Activated naive CD4-positive, alpha-beta T cell treated with anti-CD3 and anti-CD28 coated beads for 36 hours (primary cell): Measurements from ENCODE around the gene PBX4. TPM values are rescaled to one million over a fixed set of nuclear protein-coding genes. Genes with fewer than 3 reads are reported as not detected.
"Not testable (repeated sequence)": the region's sequence is repeated elsewhere in the genome, so short reads cannot be mapped to it uniquely, and the experiment has no call there.

ENCODE experiments used
- CTCF ChIA-PET: fragments of 350-600 bp; sonication (Branson Sonifier 250); formaldehyde crosslinking; loops from one replicate; lab custom pipeline; 2021; ENCODE audit warnings: antibody characterized with exemption; lab: Charles Lee
- DNase-seq: peaks from one replicate; pipeline ENCODE4 v3.0.0-alpha.2; 2020
- H3K27ac Mint-ChIP-seq: one replicate; pipeline ENCODE4 v1.8.0; 2021; ENCODE audit warnings: mild to moderate bottlenecking, mixed read lengths
- H3K27me3 Mint-ChIP-seq: one replicate; pipeline ENCODE4 v1.8.0; 2021; ENCODE audit warnings: low read depth, mixed read lengths
- H3K36me3 Mint-ChIP-seq: one replicate; pipeline ENCODE4 v1.8.0; 2021; ENCODE audit warnings: low read depth, mixed read lengths
- H3K4me1 Mint-ChIP-seq: one replicate; pipeline ENCODE4 v1.8.0; 2021; ENCODE audit warnings: low read depth, mixed read lengths
- H3K4me3 Mint-ChIP-seq: one replicate; pipeline ENCODE4 v1.8.0; 2021; ENCODE audit warnings: mild to moderate bottlenecking, moderate library complexity, mixed read lengths
- H3K9me3 Mint-ChIP-seq: one replicate; pipeline ENCODE4 v1.8.0; 2021; ENCODE audit warnings: mixed read lengths
- intact Hi-C: fragments of 100-400 bp; cut with micrococcal nuclease; formaldehyde crosslinking; loops from one replicate; pipeline ENCODE4 v1.15.1; 2023
- total RNA-seq, 2 experiments: library from RNA; stranded (reverse); gene quantifications; one replicate each; pipeline ENCODE4 v1.2.3, GENCODE V29; 2021

Gene PBX4, protein sequence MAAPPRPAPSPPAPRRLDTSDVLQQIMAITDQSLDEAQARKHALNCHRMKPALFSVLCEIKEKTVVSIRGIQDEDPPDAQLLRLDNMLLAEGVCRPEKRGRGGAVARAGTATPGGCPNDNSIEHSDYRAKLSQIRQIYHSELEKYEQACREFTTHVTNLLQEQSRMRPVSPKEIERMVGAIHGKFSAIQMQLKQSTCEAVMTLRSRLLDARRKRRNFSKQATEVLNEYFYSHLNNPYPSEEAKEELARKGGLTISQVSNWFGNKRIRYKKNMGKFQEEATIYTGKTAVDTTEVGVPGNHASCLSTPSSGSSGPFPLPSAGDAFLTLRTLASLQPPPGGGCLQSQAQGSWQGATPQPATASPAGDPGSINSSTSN
- 10 to 100 TPM; 13.5 to 17.5 TPM for total RNA-seq

DNA sequence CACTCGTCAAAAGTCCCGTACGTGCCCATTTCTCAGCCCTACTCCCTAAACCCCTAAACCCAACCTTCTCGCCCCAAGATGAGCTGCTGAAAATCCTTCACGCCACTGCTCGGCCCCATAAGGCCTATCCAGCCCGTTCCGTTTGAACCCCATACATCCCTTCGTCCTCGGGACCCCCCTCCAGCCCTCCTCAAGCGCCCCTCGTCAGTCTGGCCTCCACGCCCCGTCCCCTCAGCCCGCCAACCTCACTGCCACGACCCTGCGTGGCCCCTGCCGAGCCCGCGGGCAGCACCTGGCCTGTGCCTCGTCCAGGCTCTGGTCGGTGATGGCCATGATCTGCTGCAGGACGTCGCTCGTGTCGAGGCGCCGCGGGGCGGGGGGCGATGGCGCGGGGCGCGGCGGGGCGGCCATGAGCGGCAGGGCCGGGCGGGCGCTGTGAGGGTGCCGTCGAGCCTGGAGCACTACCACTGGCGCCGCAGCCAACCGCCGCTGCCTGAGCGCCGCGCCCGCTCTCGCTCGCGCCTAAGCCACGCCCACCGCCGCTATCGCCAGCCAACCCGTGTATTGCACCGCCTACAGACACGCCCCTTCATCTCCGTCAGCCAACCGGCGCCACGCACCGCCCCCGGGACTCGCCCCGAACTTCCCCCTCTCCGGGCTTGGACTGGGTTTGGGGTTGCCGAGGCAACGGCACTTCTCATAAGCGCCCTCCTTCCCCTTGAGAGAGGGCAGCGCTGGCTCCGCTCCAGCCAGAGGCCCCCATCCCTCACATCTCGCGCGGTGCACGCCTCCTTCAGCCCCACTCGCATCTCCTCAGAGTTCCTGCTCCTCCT is at the start of gene PBX4:
Gene PBX4 (minus strand): TSS at position 469 of the 833 bp plus-strand sequence. CDS start 58 bp downstream, at position 411.
- no peaks in the 10 kb centered on the region for H3K27me3 Mint-ChIP-seq
- intact Hi-C loops = loop anchor here (1.0 to 2.0 kb wide), 6 partner anchors 10 to 56 kb away; partner anchors contain the start of genes ATP13A1 and LPAR2
- H3K4me3 Mint-ChIP-seq = peak within 1 kb of the TSS; percentile 81
- H3K4me1 Mint-ChIP-seq = peaks cover 43% of the 10 kb centered on the region
- CTCF ChIA-PET = interaction anchor here (1.6 to 1.8 kb wide), 3 partner anchors 12 to 86 kb away, joined by 5 to 8 read pairs (median 5); no protein-coding TSS in a partner anchor
- no peaks in the 10 kb centered on the region for H3K9me3 Mint-ChIP-seq
- DNase-seq = peak; percentile 99
- peak within 1 kb of the TSS; percentile 46 for H3K27ac Mint-ChIP-seq
- no peaks in the 10 kb centered on the region for H3K36me3 Mint-ChIP-seq

DNA sequence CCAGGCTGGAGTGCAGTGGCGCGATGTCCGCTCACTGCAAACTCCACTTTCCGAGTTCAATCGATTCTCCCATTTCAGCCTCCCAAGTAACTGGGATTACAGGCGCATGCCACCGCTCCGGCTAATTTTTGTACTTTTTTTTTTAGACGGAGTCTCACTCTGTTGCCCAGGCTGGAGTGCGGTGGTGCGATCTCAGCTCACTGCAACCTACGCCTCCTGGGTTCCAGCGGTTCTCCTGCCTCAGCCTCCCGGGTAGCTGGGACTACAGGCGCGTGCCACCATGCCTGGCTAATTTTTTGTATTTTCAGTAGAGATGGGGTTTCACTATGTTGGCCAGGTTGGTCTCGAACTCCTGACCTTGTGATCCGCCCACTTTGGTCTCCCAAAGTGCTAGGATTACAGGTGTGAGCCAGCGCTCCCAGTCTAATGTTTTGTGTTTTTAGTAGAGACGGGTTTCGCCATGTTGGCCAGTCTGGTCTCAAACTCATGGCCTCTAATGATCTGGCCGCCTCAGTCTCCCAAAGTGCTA is 47.0 kb upstream of the PBX4 start:
- H3K4me3 Mint-ChIP-seq, CTCF ChIA-PET, H3K27ac Mint-ChIP-seq, H3K9me3 Mint-ChIP-seq, H3K27me3 Mint-ChIP-seq: not testable (repeated sequence)
- Mint-ChIP-seq H3K4me1 (peaks cover 43% of the 10 kb centered on the region), H3K36me3 (peaks cover 24% of the 10 kb centered on the region)
- intact Hi-C loops = loop anchor here (5.0 to 10.0 kb wide), 4 partner anchors 132 to 502 kb away; partner anchors contain the start of genes ZNF486 and ZNF682
- peak; percentile 2 for DNase-seq

DNA sequence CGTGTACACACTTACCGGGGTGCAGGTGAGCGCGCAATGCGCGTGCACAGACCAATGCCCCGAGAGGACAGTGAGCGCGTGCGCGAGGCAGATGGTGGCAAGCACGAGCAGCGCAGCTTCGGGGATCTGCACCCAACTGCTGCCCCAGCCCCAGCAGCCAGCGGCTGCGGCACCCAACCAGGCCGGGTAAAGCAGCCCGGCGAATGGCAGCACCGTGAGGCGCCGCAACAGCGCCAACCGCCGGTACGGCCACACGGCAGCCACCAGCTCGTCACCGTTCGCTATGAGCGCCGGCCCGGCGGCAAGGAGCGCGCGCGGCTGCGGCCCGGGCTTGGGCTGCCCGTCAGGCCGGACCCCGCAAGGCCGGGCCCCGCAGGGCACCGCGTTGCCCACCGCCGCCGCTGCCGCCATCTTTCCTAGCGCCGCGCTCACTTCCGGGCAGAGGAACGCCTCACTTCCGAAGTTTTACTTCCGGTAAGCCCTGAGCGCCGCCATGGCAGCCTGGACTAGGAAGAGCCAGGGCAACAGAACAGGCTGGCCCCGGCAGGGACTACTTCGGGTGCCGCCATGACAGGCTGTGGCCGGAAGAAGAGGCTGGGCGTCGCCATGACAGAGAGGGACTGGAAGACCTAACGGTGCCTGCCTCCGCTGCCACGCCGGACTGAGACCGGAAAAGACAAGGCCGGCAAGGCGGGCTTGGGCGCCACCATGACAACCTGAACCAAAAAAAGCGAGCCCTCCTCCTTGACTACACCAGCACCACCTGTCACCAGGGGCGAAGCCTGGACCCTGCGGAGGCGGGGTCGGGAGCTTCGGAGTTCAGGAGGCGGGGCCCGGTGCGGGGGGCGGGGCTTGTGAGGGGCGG is 45.0 kb upstream of the PBX4 start, which contains the start of gene ATP13A1:
Gene ATP13A1 (minus strand): TSS at position 421 of the 865 bp plus-strand sequence. CDS start 10 bp downstream, at position 411.
- intact Hi-C loops = loop anchor here (1.0 to 10.0 kb wide), 8 partner anchors 20 to 371 kb away; partner anchors contain the start of genes GMIP, PBX4, ZNF14 and ZNF682
- DNase-seq = peak; percentile 93
- Mint-ChIP-seq H3K27ac (peak within 1 kb of the TSS; percentile 97), H3K4me3 (peak within 1 kb of the TSS; percentile 95), H3K9me3 (no peaks in the 10 kb centered on the region), H3K36me3 (peaks cover 20% of the 10 kb centered on the region), H3K4me1 (peaks cover 35% of the 10 kb centered on the region), H3K27me3 (no peaks in the 10 kb centered on the region)
- CTCF ChIA-PET = interaction anchor here (1.7 kb wide), 1 partner anchor 131 kb away, joined by 5 read pairs; no protein-coding TSS in a partner anchor

DNA sequence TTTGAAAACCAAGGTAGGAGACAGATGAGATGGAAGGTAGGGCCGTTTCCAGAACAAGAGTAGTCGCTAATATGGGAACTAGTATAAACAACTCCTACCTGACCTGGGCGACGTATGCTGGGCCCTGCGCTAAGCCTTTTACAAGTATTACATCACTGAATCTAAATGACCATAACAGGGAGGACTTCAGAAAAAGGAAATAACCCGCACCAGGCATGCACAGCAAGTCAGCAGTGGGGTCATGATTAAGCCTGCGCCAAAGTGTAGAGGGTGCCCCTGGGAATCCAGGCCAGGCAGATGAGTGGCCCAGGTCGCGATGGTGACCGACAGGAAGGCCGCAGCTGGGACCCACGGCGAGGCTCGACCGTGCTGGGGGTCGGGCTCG is 44.4 kb upstream of the PBX4 start:
- Mint-ChIP-seq H3K27me3 (no peaks in the 10 kb centered on the region), H3K36me3 (peaks cover 25% of the 10 kb centered on the region), H3K9me3 (no peaks in the 10 kb centered on the region), H3K27ac (peak overlapping the region; percentile 88), H3K4me1 (peaks cover 28% of the 10 kb centered on the region), H3K4me3 (peak overlapping the region; percentile 86)
- CTCF ChIA-PET = interaction anchor here (0.9 to 1.8 kb wide), 4 partner anchors 130 to 268 kb away, joined by 3 to 5 read pairs (median 4); no protein-coding TSS in a partner anchor
- DNase-seq = no peak
- intact Hi-C loops = loop anchor here (1.0 to 10.0 kb wide), 8 partner anchors 20 to 372 kb away; partner anchors contain the start of genes GMIP, PBX4, ZNF14 and ZNF682

DNA sequence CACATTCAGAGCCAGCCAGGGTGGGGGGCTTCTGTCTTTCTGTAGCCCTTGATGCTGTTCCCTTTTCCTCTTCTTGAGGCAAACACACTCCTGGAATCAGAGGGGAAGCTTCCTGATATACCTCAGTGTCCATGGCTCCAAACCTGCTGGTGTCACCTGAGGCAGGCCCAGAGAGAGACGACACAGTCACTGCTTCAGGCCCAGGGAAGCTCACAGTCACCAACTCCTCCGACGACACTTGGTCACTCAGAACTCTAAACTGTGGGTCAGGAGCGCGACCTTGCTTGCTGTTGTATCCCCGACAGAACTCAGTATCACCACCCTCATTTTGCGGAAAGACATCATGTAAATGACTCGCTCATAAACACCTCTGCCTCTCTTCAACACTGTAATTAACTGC is 43.9 kb upstream of the PBX4 start:
- Mint-ChIP-seq H3K27me3 (no peaks in the 10 kb centered on the region), H3K4me1 (peaks cover 24% of the 10 kb centered on the region), H3K36me3 (peaks cover 28% of the 10 kb centered on the region), H3K4me3 (peak overlapping the region; percentile 86), H3K9me3 (no peaks in the 10 kb centered on the region), H3K27ac (peak overlapping the region; percentile 88)
- CTCF ChIA-PET = interaction anchor here (0.9 to 1.8 kb wide), 5 partner anchors 18 to 268 kb away, joined by 3 to 5 read pairs (median 5); partner anchors contain the start of gene GMIP
- DNase-seq = no peak
- intact Hi-C loops = loop anchor here (1.0 to 10.0 kb wide), 3 partner anchors 35 to 372 kb away; partner anchors contain the start of gene ZNF682

DNA sequence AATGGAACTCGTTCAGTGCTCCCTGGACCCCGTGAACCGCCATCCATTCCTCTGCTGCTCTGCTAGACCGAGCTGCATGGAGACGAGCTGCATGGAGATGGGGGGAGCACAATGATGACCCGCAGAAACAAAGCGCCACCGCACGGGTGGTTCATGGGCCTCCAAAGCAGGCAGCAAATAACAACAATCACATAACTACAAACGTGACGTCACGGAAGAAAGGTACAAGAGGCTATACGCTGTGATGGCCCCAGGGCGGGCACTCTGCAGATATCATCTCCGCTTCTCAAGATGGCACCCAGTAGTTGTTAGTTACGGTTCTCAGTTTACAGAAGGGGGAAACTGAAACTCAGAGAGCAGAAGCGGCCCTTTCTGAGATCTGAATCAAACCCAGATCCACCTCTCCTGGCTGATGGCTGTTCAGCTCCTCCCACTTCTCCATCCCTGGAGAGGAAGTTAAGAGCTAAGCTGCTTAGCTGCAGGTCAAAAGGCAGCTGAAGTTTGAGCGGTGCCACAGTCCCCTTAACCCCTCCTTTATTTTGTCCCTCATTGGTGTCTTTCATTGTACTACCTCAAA is 43.3 kb upstream of the PBX4 start:
- H3K4me1 Mint-ChIP-seq = peaks cover 22% of the 10 kb centered on the region
- H3K36me3 Mint-ChIP-seq = peaks cover 30% of the 10 kb centered on the region
- no peaks in the 10 kb centered on the region for H3K27me3 Mint-ChIP-seq
- peak overlapping the region; percentile 86 for H3K4me3 Mint-ChIP-seq
- no peaks in the 10 kb centered on the region for H3K9me3 Mint-ChIP-seq
- H3K27ac Mint-ChIP-seq = peak overlapping the region; percentile 88
- peak; percentile 69 for DNase-seq
- intact Hi-C loops = loop anchor here (1.0 to 10.0 kb wide), 3 partner anchors 34 to 373 kb away; partner anchors contain the start of gene ZNF682
- CTCF ChIA-PET = interaction anchor here (0.9 to 1.8 kb wide), 5 partner anchors 18 to 269 kb away, joined by 3 to 5 read pairs (median 5); partner anchors contain the start of gene GMIP

DNA sequence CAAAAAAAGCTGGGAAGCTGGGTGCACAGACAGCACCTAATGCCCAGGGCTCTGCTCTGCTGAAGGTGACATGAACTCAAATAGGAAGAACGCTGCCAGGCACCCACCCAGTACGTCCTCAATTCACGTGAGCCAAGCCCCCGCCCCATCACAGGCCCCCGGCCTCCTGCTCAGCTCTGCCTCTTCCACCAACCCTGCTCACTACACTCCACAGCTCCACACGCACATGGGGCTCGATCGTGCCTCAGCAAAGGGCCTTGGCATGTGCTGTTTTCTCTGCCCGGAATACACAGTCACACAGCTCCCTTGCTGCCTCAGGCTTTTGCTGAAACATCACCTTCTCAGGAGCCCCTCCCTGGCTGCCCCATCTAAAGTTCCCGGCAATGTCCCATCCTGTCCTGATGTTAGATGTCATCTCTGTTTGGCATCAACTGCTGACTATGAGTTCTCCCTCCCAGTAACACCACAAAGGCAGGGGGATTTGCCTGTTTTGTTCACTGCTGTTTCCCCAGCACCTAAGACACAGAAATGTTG is 42.7 kb upstream of the PBX4 start:
- peak overlapping the region; percentile 86 for H3K4me3 Mint-ChIP-seq
- peaks cover 20% of the 10 kb centered on the region for H3K4me1 Mint-ChIP-seq
- H3K27ac Mint-ChIP-seq = peak overlapping the region; percentile 88
- H3K27me3 Mint-ChIP-seq = no peaks in the 10 kb centered on the region
- intact Hi-C loops = loop anchor here (5.0 to 10.0 kb wide), 2 partner anchors 274 to 374 kb away; partner anchors contain the start of gene ZNF682
- H3K9me3 Mint-ChIP-seq = no peaks in the 10 kb centered on the region
- peaks cover 35% of the 10 kb centered on the region for H3K36me3 Mint-ChIP-seq
- CTCF ChIA-PET = interaction anchor here (1.4 to 1.8 kb wide), 3 partner anchors 17 to 131 kb away, joined by 5 read pairs; partner anchors contain the start of gene GMIP
- DNase-seq = no peak

DNA sequence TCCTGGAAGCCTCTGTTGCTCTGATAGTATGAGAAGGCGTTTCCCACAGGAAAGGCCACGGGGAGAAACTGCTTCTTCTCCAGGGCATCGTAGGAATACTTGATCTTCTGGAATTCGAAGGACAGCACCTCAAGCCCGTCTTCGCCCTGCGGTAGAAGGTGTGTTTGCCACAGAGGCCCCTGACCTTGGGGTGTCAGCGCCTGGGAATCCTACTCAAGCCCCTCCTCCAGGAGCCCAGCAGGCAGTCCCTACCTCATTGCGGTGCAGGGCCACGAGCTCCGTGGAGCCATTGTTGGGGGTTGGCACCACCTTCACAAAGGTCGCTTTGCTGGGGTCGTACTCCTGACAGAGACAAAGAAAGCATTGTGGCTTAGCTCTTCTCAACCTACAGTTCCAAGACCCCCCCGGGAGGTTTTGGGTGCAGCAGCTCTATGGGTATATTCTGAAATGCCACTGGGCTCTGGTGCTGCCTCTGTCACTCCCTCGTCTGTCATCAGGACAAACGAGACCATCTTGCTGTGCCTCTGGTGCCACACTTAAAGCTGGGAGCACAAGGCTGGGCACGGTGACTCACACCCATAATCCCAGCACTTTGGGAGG is 41.3 kb upstream of the PBX4 start:
- Mint-ChIP-seq H3K27me3 (no peaks in the 10 kb centered on the region), H3K4me3 (no peak overlapping the region), H3K9me3 (no peaks in the 10 kb centered on the region), H3K36me3 (peaks cover 44% of the 10 kb centered on the region), H3K4me1 (peaks cover 20% of the 10 kb centered on the region), H3K27ac (no peak overlapping the region)
- intact Hi-C loops = loop anchor here (5.0 to 10.0 kb wide), 2 partner anchors 272 to 375 kb away; partner anchors contain the start of gene ZNF682
- CTCF ChIA-PET = no interaction called here
- DNase-seq = no peak

DNA sequence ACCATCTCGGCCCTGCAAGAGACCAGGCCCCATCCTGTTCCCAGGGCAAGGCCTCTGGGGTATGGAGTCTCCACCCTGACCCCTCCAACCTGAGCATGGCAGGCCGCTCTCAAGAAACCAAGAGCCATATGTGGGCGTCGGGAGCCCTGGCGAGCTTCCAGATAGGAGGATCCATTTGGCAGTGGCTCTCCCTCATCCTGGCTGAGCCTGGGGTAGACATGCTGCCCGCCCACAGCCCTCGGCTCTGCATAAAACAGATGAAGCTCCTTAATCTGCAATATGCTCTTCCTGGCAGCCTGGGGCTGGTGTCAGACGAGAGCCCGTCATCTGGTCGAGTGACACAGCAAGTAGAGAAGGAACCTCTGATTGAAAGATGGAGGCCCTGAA is 38.9 kb upstream of the PBX4 start:
- H3K9me3 Mint-ChIP-seq = no peaks in the 10 kb centered on the region
- H3K27me3 Mint-ChIP-seq = no peaks in the 10 kb centered on the region

More for the DNA sequence above, 38.9 kb upstream of the PBX4 start:
- CTCF ChIA-PET = interaction anchor here (0.9 kb wide), 1 partner anchor 13 kb away, joined by 3 read pairs; no protein-coding TSS in a partner anchor
- H3K27ac Mint-ChIP-seq = no peak overlapping the region
- H3K36me3 Mint-ChIP-seq = peaks cover 54% of the 10 kb centered on the region
- peaks cover 15% of the 10 kb centered on the region for H3K4me1 Mint-ChIP-seq
- intact Hi-C loops = no loop called here
- DNase-seq = no peak
- H3K4me3 Mint-ChIP-seq = no peak overlapping the region
